ENCODE measurements around the gene LDLRAD4.

GRCh38 chr18:13521418-13521817 is 302.9 kb downstream of the LDLRAD4 start:
- TF ChIP-seq CTCF (conservative IDR thresholded peaks at IDR 0.05) (no peak), ZFX (IDR thresholded peaks at IDR 0.05) (no peak)
